HepG2 (cell line): Measurements from ENCODE around the gene UPK1B. TPM values are rescaled to one million over a fixed set of nuclear protein-coding genes. Genes with fewer than 3 reads are reported as not detected.

ENCODE experiments used
- CBX2 ChIP-seq, 2 experiments: fragments of 200-600 bp in 1 of 2; sonication (generic); formaldehyde crosslinking in 1 of 2; IDR thresholded peaks; 2 replicates each; pipeline versions ENCODE4 v1.7.0 to v1.8.1; 2018 to 2022; ENCODE audit warnings: low read depth in 2 of 2, low read length in 1 of 2, mild to moderate bottlenecking in 1 of 2, missing genetic modification reagents in 1 of 2
- CBX5 ChIP-seq: sonication (generic); formaldehyde crosslinking; IDR thresholded peaks from 2 replicates; pipeline ENCODE4 v1.4.0; 2020; ENCODE audit warnings: missing genetic modification reagents, borderline replicate concordance
- DBP ChIP-seq: sonication (generic); formaldehyde crosslinking; IDR thresholded peaks from 2 replicates; pipeline ENCODE4 v1.4.0; 2020; ENCODE audit warnings: missing genetic modification reagents; ENCODE audit errors: not compliant biosample characterization
- FOXP1 ChIP-seq, 2 experiments: fragments of 450-650 bp in 1 of 2; IDR thresholded peaks; 2 replicates each; pipeline ENCODE4 v1.6.1; 2017 to 2018; ENCODE audit warnings: antibody characterized with exemption in 1 of 2
- GFI1 ChIP-seq: sonication (generic); formaldehyde crosslinking; IDR thresholded peaks from 2 replicates; pipeline ENCODE4 v1.5.0; 2020; ENCODE audit warnings: missing genetic modification reagents, mild to moderate bottlenecking, borderline replicate concordance
- IRF1 ChIP-seq: sonication (generic); formaldehyde crosslinking; IDR thresholded peaks from 2 replicates; pipeline ENCODE4 v1.4.0; 2020; ENCODE audit warnings: low read depth, mild to moderate bottlenecking, missing genetic modification reagents
- IRF9 ChIP-seq: sonication (generic); formaldehyde crosslinking; IDR thresholded peaks from 2 replicates; pipeline ENCODE4 v1.8.0; 2022; ENCODE audit warnings: missing genetic modification reagents, mild to moderate bottlenecking, borderline replicate concordance
- MAZ ChIP-seq, 2 experiments: sonication (generic) in 1 of 2; formaldehyde crosslinking in 1 of 2; IDR thresholded peaks; 2 replicates each; pipeline versions ENCODE4 v1.5.0 to v1.6.1; 2012 to 2020; ENCODE audit warnings: low read depth in 2 of 2, mild to moderate bottlenecking in 2 of 2, borderline replicate concordance in 1 of 2, improper control_type of control experiment in 1 of 2, low read length in 1 of 2, missing genetic modification reagents in 1 of 2, moderate library complexity in 1 of 2
- MTA1 ChIP-seq: sonication (generic); formaldehyde crosslinking; IDR thresholded peaks from 2 replicates; pipeline ENCODE4 v1.4.0; 2020; ENCODE audit warnings: missing genetic modification reagents, mild to moderate bottlenecking, borderline replicate concordance
- NFKBIZ ChIP-seq: IDR thresholded peaks from 2 replicates; pipeline ENCODE4 v1.6.1; 2018; ENCODE audit warnings: missing genetic modification reagents, missing compliant biosample characterization
- NFYB ChIP-seq: sonication (generic); formaldehyde crosslinking; IDR thresholded peaks from 2 replicates; pipeline ENCODE4 v1.4.0; 2020; ENCODE audit warnings: missing genetic modification reagents
- NR2F1 ChIP-seq, 2 experiments: fragments of 450-650 bp in 1 of 2; formaldehyde crosslinking in 1 of 2; IDR thresholded peaks; 2 replicates each; pipeline versions ENCODE4 v1.5.0 to v1.6.1; 2016 to 2020; ENCODE audit warnings: mild to moderate bottlenecking in 1 of 2, missing compliant biosample characterization in 1 of 2, missing genetic modification reagents in 1 of 2, moderate library complexity in 1 of 2
- POLR2AphosphoS2 ChIP-seq: IDR thresholded peaks from 2 replicates; pipeline ENCODE4 v1.6.1; 2011; ENCODE audit warnings: low read depth, low read length, improper control_type of control experiment
- SCMH1 ChIP-seq: sonication (generic); formaldehyde crosslinking; IDR thresholded peaks from 2 replicates; pipeline ENCODE4 v1.9.0; 2021; ENCODE audit warnings: missing genetic modification reagents, mild to moderate bottlenecking, borderline replicate concordance
- SIX4 ChIP-seq: sonication (generic); formaldehyde crosslinking; IDR thresholded peaks from 2 replicates; pipeline ENCODE4 v1.4.0; 2020; ENCODE audit warnings: missing genetic modification reagents
- TGIF2 ChIP-seq: IDR thresholded peaks from 2 replicates; pipeline ENCODE4 v1.6.1; 2016; ENCODE audit warnings: control low read depth, missing compliant biosample characterization
- ZBTB4 ChIP-seq: sonication (generic); formaldehyde crosslinking; IDR thresholded peaks from 2 replicates; pipeline ENCODE4 v1.4.0; 2020; ENCODE audit warnings: missing genetic modification reagents, mild to moderate bottlenecking, borderline replicate concordance
- ZNF737 ChIP-seq: sonication (generic); formaldehyde crosslinking; IDR thresholded peaks from 2 replicates; pipeline ENCODE4 v1.5.0; 2020; ENCODE audit warnings: missing genetic modification reagents, mild to moderate bottlenecking, borderline replicate concordance
- polyA plus RNA-seq, 8 experiments: library from polyadenylated mRNA; depleted of rRNA in 3 of 8; stranded (reverse) in 7 of 8; unstranded in 1 of 8; fragments of >200 nt; fragmentation: Illumina TruSeq in 4 of 8; extraction: Trizol in 4 of 8; gene quantifications; 2 replicates each; pipeline versions ENCODE4 v1.2.1 to v1.2.3, GENCODE V29; 2011 to 2016; ENCODE audit warnings: low read depth in 4 of 8, missing spikeins in 1 of 8, mixed read lengths in 1 of 8; ENCODE audit not compliant: insufficient read depth in 1 of 8
- total RNA-seq, 5 experiments: library from RNA; depleted of rRNA; stranded (reverse); fragments of >200 nt; fragmentation: Illumina TruSeq; extraction: Trizol; gene quantifications; 2 replicates each; pipeline ENCODE4 v1.2.3, GENCODE V29; 2016; ENCODE audit warnings: low read depth in 1 of 5
- TF ChIP-seq, protein P1 (sequence below): sonication (generic); formaldehyde crosslinking; IDR thresholded peaks from 2 replicates; pipeline ENCODE4 v1.4.0; 2020; ENCODE audit warnings: missing genetic modification reagents

UPK1B gene
- total and polyA plus RNA-seq, 2 of the 13 experiments (the other 11 are each of a cell fraction or from before 2014, with no cell fraction given), result not detected

DNA sequence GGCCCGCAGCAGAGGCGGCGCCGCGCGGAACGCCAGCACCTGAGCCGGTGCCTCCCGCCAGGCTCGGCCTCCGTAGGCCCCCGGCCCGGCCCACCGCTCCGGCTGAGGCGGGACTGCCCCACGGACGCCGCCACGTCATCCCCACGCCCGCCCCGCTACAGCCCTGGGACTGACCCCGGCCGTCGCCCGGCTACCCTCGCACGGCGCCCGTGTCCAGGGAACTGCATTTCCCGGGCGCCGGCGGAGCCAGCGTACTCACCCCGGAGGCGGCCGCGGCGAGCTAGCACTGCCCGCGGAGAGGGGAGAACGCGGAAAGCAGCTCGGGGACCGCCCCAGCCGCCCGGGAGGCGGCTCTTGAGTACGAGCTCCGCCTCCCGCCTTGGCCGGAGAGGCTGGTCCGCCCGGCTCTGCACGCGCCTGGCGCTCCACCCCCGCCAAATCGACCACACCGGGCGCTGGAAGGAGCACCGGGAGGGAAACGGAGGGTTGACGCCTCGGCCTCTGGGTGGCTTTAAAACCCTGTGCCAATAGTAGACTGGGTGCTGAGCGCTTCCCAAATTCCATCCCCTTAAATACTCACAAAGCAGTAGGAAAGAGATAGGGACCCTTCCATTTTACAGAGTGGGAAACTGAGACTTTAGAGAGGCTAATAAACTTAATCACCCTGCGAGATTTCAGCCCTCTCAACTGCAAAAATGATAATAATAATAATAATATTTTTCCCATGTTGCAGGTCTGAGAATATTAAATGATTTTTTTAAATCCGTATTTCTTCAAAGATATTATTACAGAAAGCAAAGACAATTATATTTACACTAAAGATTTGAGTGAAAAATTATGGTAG lies 67.4 kb downstream of the UPK1B start, which contains the start of gene B4GALT4 (continued):
- peak; percentile 71; the same call in 1 of the 2 replicates for TF ChIP-seq MTA1
- no peak for TF ChIP-seq NFKBIZ (CRISPR knock-in tag)
- TF ChIP-seq, protein P1, sequence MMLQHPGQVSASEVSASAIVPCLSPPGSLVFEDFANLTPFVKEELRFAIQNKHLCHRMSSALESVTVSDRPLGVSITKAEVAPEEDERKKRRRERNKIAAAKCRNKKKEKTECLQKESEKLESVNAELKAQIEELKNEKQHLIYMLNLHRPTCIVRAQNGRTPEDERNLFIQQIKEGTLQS, result no peak; the same call in 1 of the 2 replicates
- 0 out of 2 replicates have a peak, but pooled peaks have one; percentile 42 for TF ChIP-seq IRF1 (CRISPR knock-in tag)
- no peak for TF ChIP-seq CBX5
- TF ChIP-seq DBP (CRISPR knock-in tag), result no peak
- no peak for TF ChIP-seq MAZ (IDR thresholded peaks at IDR 0.05; ENCODE audit: borderline replicate concordance, low read depth, low read length)
- TF ChIP-seq MAZ (CRISPR knock-in tag; IDR thresholded peaks at IDR 0.05; ENCODE audit: low read depth), result 0 out of 2 replicates have a peak, but pooled peaks have one; percentile 65
- no peak for TF ChIP-seq POLR2AphosphoS2
- no peak; a peak in 1 of 4 replicates for TF ChIP-seq NR2F1 (CRISPR knock-in tag; IDR thresholded peaks at IDR 0.05)
- TF ChIP-seq ZBTB4 (CRISPR knock-in tag), result no peak
- TF ChIP-seq GFI1 (CRISPR knock-in tag), result peak; percentile 72; the same call in 1 of the 2 replicates
- no peak for TF ChIP-seq ZNF737 (CRISPR knock-in tag)
- no peak for TF ChIP-seq NFYB (CRISPR knock-in tag)
- TF ChIP-seq SIX4 (CRISPR knock-in tag), result no peak
- no peak for TF ChIP-seq FOXP1 (IDR thresholded peaks at IDR 0.05)
- no peak for TF ChIP-seq FOXP1 (CRISPR knock-in tag; IDR thresholded peaks at IDR 0.05)
- no peak for TF ChIP-seq CBX2 (IDR thresholded peaks at IDR 0.05; ENCODE audit: low read depth, low read length)
- TF ChIP-seq CBX2 (CRISPR knock-in tag; IDR thresholded peaks at IDR 0.05; ENCODE audit: low read depth), result no peak
- TF ChIP-seq IRF9 (CRISPR knock-in tag), result peak; percentile 37; the same call in 1 of the 2 replicates
- no peak for TF ChIP-seq SCMH1 (CRISPR knock-in tag)
- no peak; the same call in 1 of the 2 replicates for TF ChIP-seq TGIF2 (CRISPR knock-in tag)
